ENCODE results near the gene KDM1B.
"Not testable (repeated sequence)": the region's sequence is repeated elsewhere in the genome, so short reads cannot be mapped to it uniquely, and the experiment has no call there.

DNA sequence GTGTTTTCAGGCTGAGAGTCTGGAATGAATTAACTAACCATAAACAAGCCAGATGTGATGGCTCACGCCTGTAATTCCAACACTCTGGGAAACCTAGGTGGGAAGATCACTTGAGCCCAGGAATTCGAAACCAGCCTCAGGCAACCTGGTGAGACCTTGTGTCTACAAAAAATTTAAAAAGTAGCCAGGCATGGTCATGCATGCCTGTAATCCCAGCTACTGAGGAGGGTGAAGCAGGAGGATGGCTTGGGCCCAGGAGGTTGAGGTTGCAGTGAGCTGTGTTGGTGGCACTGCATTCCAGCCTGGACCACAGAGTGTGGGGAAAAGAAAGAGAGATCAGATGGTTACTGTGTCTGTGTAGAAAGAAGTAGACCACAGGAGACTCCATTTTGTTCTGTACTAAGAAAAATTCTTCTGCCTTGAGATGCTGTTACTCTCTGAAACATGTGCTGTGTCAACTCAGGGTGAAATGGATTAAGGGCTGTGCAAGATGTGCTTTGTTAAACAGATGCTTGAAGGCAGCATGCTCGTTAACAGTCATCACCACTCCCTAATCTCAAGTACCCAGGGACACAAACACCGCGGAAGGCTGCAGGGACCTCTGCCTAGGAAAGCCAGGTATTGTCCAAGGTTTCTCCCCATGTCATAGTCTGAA, 71.4 kb downstream of the KDM1B start:
- not testable (repeated sequence) for TF ChIP-seq EZH2 (IDR thresholded peaks at IDR 0.05; ENCODE audit: low read length, unreplicated experiment)
- TF ChIP-seq, protein P1, sequence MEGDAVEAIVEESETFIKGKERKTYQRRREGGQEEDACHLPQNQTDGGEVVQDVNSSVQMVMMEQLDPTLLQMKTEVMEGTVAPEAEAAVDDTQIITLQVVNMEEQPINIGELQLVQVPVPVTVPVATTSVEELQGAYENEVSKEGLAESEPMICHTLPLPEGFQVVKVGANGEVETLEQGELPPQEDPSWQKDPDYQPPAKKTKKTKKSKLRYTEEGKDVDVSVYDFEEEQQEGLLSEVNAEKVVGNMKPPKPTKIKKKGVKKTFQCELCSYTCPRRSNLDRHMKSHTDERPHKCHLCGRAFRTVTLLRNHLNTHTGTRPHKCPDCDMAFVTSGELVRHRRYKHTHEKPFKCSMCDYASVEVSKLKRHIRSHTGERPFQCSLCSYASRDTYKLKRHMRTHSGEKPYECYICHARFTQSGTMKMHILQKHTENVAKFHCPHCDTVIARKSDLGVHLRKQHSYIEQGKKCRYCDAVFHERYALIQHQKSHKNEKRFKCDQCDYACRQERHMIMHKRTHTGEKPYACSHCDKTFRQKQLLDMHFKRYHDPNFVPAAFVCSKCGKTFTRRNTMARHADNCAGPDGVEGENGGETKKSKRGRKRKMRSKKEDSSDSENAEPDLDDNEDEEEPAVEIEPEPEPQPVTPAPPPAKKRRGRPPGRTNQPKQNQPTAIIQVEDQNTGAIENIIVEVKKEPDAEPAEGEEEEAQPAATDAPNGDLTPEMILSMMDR (conservative IDR thresholded peaks at IDR 0.05; ENCODE audit: low read depth, low read length): not testable (repeated sequence)
